Measurements from ENCODE around the gene PPM1H.
A peak's percentile ranks its signal among the peaks of the same experiment; 100 is the strongest.
"Not testable (repeated sequence)": the region's sequence is repeated elsewhere in the genome, so short reads cannot be mapped to it uniquely, and the experiment has no call there.

The PPM1H gene

DNA sequence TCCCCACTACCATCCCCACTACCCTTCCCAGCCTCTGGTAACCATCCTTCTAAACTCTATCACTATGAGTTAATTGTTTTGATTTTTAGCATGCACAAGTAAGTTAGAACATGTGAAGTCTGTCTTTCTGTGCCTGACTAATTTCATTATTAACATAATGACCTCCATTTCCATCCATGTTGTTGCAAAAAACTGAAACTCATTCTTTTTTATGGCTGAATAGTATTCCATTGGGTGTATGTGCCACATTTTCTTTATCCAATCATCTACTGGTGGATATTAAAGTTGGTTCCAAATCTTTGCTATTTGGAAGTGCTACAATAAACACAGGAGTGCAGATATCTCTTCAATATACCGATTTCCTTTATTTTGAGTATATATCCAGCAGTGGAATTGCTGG is 13.2 kb upstream of the PPM1H start:
- Histone ChIP-seq H3K36me3 (ENCODE audit: control insufficient read depth, insufficient read depth, low read length) (no peaks in the 10 kb centered on the region), H3K4me3 (ENCODE audit: insufficient read depth, low read depth, low read length, poor library complexity, severe bottlenecking) (no peak overlapping the region), H3K9me3 (ENCODE audit: control insufficient read depth, low read length) (no peaks in the 10 kb centered on the region)

GRCh38 chr12:62947364-62947763 is 12.4 kb upstream of the PPM1H start:
- Histone ChIP-seq H3K36me3 (ENCODE audit: control insufficient read depth, insufficient read depth, low read length) (no peaks in the 10 kb centered on the region), H3K27me3 (replicated peaks; ENCODE audit: control insufficient read depth, insufficient read depth, low read length, poor library complexity, severe bottlenecking) (peaks cover 3% of the 10 kb centered on the region), H3K27ac (ENCODE audit: insufficient read depth, low read length, poor library complexity, severe bottlenecking) (no peak overlapping the region), H3K9me3 (ENCODE audit: control insufficient read depth, low read length) (no peaks in the 10 kb centered on the region), H3K4me3 (ENCODE audit: insufficient read depth, low read depth, low read length, poor library complexity, severe bottlenecking) (no peak overlapping the region), H3K4me1 (ENCODE audit: control insufficient read depth, insufficient read depth, low read length, poor library complexity, severe bottlenecking) (no peaks in the 10 kb centered on the region)
- no peak for DNase-seq

More for the DNA sequence above, 13.2 kb upstream of the PPM1H start:
- no peak for DNase-seq
- Histone ChIP-seq H3K27ac (ENCODE audit: insufficient read depth, low read length, poor library complexity, severe bottlenecking) (no peak overlapping the region), H3K27me3 (replicated peaks; ENCODE audit: control insufficient read depth, insufficient read depth, low read length, poor library complexity, severe bottlenecking) (peaks cover 3% of the 10 kb centered on the region), H3K4me1 (ENCODE audit: control insufficient read depth, insufficient read depth, low read length, poor library complexity, severe bottlenecking) (no peaks in the 10 kb centered on the region)

DNA sequence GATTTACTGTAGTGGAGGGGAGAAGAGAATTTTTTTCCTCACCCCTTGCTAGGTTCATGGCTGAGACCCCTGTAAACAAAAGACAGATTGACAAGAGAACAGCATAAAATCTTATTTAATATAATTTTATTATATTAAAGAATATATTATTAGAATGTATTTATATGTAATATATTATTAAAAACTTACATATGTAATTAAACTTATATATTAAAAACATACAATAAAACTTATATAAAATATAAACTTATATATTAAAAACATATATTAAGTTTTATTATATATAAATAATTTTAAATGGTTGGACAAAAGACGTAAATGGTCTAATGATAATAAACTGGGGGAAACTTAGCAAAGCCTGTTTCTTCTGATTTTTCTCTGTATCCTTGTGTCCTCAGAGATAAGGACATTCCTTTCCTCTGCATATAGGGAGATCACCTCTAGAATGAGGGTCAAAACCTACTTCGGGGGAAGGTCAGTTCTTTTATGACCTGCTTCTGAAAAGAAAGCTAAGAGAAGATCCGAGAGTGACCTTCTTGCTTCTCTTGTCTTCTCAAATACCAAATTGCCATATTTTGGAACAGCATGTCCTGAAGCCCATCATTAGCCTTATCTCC is 8.9 kb upstream of the PPM1H start:
- Histone ChIP-seq H3K9me3 (ENCODE audit: control insufficient read depth, low read length) (no peaks in the 10 kb centered on the region), H3K4me3 (ENCODE audit: insufficient read depth, low read depth, low read length, poor library complexity, severe bottlenecking) (no peak overlapping the region), H3K36me3 (ENCODE audit: control insufficient read depth, insufficient read depth, low read length) (no peaks in the 10 kb centered on the region), H3K4me1 (ENCODE audit: control insufficient read depth, insufficient read depth, low read length, poor library complexity, severe bottlenecking) (no peaks in the 10 kb centered on the region), H3K27ac (ENCODE audit: insufficient read depth, low read length, poor library complexity, severe bottlenecking) (no peak overlapping the region), H3K27me3 (replicated peaks; ENCODE audit: control insufficient read depth, insufficient read depth, low read length, poor library complexity, severe bottlenecking) (no peaks in the 10 kb centered on the region)
- DNase-seq = no peak

- not testable (repeated sequence) for DNase-seq; H3K4me3 ChIP-seq (ENCODE audit: insufficient read depth, low read depth, low read length, poor library complexity, severe bottlenecking); H3K27ac ChIP-seq (ENCODE audit: insufficient read depth, low read length, poor library complexity, severe bottlenecking); H3K36me3 ChIP-seq (ENCODE audit: control insufficient read depth, insufficient read depth, low read length); H3K4me1 ChIP-seq (ENCODE audit: control insufficient read depth, insufficient read depth, low read length, poor library complexity, severe bottlenecking); H3K9me3 ChIP-seq (ENCODE audit: control insufficient read depth, low read length); H3K27me3 ChIP-seq (replicated peaks; ENCODE audit: control insufficient read depth, insufficient read depth, low read length, poor library complexity, severe bottlenecking)
These were observed 7.4 kb upstream of the PPM1H start for GRCh38 chr12:62942316-62942715.

DNA sequence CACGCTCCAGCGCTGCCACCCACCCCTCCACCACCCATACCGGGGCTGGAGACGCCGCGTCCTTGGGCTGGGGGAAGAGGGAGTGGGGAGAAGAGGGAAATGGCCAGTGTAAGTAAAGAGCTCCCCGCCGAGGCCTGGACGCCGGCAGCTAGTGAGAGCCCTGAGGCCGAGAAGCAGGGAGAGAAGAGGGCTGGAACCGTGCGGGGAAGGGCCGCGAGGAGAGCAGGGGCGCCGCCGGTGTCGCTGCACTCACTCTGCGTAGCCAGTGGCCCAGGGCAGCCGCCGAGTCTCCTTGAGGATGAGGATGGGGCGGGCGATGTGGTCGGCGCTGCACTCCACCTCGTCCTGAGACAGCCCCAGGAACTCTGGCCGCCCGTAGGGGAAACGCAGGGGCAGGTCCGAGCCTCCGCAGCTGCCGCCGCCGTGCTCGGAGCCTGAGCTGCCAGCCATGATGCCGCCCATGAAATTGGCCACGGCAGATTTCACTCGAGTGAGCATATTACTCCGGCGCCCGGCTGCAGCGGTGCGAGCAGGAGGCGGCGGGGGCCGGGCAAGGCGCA is 631 bp downstream of the PPM1H start:
- no peak overlapping the region for H3K27ac ChIP-seq (ENCODE audit: insufficient read depth, low read length, poor library complexity, severe bottlenecking)
- H3K4me3 ChIP-seq (ENCODE audit: insufficient read depth, low read depth, low read length, poor library complexity, severe bottlenecking) = peak overlapping the region; percentile 54
- no peaks in the 10 kb centered on the region for H3K9me3 ChIP-seq (ENCODE audit: control insufficient read depth, low read length)
- H3K27me3 ChIP-seq (replicated peaks; ENCODE audit: control insufficient read depth, insufficient read depth, low read length, poor library complexity, severe bottlenecking) = peaks cover 13% of the 10 kb centered on the region
- peaks cover 4% of the 10 kb centered on the region for H3K4me1 ChIP-seq (ENCODE audit: control insufficient read depth, insufficient read depth, low read length, poor library complexity, severe bottlenecking)
- no peak for DNase-seq
- no peaks in the 10 kb centered on the region for H3K36me3 ChIP-seq (ENCODE audit: control insufficient read depth, insufficient read depth, low read length)

DNA sequence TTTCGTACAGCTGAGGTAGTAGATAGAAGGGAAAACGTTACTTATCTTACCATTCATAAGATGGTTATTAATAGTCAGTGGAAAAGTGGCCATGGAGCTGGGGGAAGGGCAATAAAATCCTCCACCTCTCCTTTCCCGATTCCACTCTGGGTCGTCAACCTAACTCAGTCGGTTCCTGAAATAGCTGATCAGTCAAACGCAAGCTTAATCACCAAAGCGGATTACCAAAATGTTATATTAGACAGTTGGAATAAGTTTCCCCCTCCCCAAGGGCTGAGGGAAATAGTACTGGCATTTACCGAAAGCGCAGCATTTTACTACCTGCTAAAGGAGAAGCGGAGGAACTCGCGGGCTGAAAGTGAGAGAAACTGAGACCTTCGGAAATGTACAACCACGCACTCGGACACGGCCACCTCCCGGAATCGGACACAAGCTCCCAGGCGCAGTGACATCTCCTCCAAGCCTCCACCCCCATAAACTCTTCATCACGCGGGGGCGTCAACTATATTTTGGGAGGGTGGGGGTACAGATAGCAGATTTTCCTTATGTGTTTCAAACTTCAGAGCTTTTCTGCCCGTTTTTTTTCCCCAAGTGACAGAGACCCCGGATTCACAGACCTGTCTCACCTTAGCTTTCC is 1.2 kb downstream of the PPM1H start:
- DNase-seq = no peak
- Histone ChIP-seq H3K9me3 (ENCODE audit: control insufficient read depth, low read length) (no peaks in the 10 kb centered on the region), H3K27me3 (replicated peaks; ENCODE audit: control insufficient read depth, insufficient read depth, low read length, poor library complexity, severe bottlenecking) (peaks cover 13% of the 10 kb centered on the region), H3K36me3 (ENCODE audit: control insufficient read depth, insufficient read depth, low read length) (no peaks in the 10 kb centered on the region), H3K27ac (ENCODE audit: insufficient read depth, low read length, poor library complexity, severe bottlenecking) (no peak overlapping the region), H3K4me1 (ENCODE audit: control insufficient read depth, insufficient read depth, low read length, poor library complexity, severe bottlenecking) (peaks cover 4% of the 10 kb centered on the region), H3K4me3 (ENCODE audit: insufficient read depth, low read depth, low read length, poor library complexity, severe bottlenecking) (peak overlapping the region; percentile 54)

DNA sequence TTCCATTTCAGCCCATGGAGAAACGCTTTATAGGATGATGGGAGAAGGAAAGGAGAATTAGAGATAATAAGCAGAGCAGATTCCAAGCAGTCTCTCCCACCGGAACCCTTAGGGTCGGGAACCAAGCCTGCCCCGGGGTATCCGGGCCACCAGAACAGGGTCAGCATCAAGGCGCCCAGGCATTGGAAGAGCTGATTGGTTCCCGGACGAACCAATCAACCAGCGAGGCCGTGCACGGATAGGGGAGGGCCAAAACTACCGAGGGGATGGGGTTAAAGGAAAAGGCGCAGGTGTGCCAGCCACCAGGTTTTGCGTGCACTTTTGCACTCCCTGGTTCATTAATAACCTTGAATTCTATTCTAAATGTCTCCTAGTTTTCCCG is 1.7 kb downstream of the PPM1H start:
- H3K36me3 ChIP-seq (ENCODE audit: control insufficient read depth, insufficient read depth, low read length) = no peaks in the 10 kb centered on the region
- DNase-seq = no peak
- H3K27ac ChIP-seq (ENCODE audit: insufficient read depth, low read length, poor library complexity, severe bottlenecking) = no peak overlapping the region
- H3K27me3 ChIP-seq (replicated peaks; ENCODE audit: control insufficient read depth, insufficient read depth, low read length, poor library complexity, severe bottlenecking) = peaks cover 13% of the 10 kb centered on the region
- no peak overlapping the region for H3K4me3 ChIP-seq (ENCODE audit: insufficient read depth, low read depth, low read length, poor library complexity, severe bottlenecking)
- H3K4me1 ChIP-seq (ENCODE audit: control insufficient read depth, insufficient read depth, low read length, poor library complexity, severe bottlenecking) = peaks cover 4% of the 10 kb centered on the region
- no peaks in the 10 kb centered on the region for H3K9me3 ChIP-seq (ENCODE audit: control insufficient read depth, low read length)

DNA sequence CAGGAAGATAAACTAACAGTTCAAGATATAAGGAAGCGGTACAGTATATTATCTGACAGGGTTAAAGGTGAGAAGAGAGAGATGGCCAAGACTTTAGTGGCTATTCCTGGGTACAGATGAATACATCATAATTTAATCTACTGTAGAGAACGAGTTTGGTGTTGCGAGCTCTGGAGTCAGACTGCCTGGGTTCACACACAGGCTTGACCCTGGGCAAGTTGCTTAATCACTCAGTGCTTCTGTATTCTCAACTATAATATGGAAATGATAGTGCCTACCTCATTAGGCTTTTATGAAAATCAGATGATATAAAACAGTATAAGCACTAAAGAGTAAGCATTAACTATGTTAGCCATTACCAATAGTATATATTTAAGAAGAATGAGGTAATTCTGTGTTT is 3.5 kb downstream of the PPM1H start:
- no peaks in the 10 kb centered on the region for H3K36me3 ChIP-seq (ENCODE audit: control insufficient read depth, insufficient read depth, low read length)
- peaks cover 13% of the 10 kb centered on the region for H3K27me3 ChIP-seq (replicated peaks; ENCODE audit: control insufficient read depth, insufficient read depth, low read length, poor library complexity, severe bottlenecking)
- peaks cover 4% of the 10 kb centered on the region for H3K4me1 ChIP-seq (ENCODE audit: control insufficient read depth, insufficient read depth, low read length, poor library complexity, severe bottlenecking)
- no peaks in the 10 kb centered on the region for H3K9me3 ChIP-seq (ENCODE audit: control insufficient read depth, low read length)
- H3K27ac ChIP-seq (ENCODE audit: insufficient read depth, low read length, poor library complexity, severe bottlenecking) = no peak overlapping the region
- DNase-seq = no peak
- no peak overlapping the region for H3K4me3 ChIP-seq (ENCODE audit: insufficient read depth, low read depth, low read length, poor library complexity, severe bottlenecking)

GRCh38 chr12:62930546-62931425 is 4.2 kb downstream of the PPM1H start:
- Histone ChIP-seq H3K4me1 (ENCODE audit: control insufficient read depth, insufficient read depth, low read length, poor library complexity, severe bottlenecking) (peaks cover 4% of the 10 kb centered on the region), H3K9me3 (ENCODE audit: control insufficient read depth, low read length) (no peaks in the 10 kb centered on the region), H3K27me3 (replicated peaks; ENCODE audit: control insufficient read depth, insufficient read depth, low read length, poor library complexity, severe bottlenecking) (peaks cover 13% of the 10 kb centered on the region), H3K27ac (ENCODE audit: insufficient read depth, low read length, poor library complexity, severe bottlenecking) (no peak overlapping the region), H3K36me3 (ENCODE audit: control insufficient read depth, insufficient read depth, low read length) (no peaks in the 10 kb centered on the region), H3K4me3 (ENCODE audit: insufficient read depth, low read depth, low read length, poor library complexity, severe bottlenecking) (no peak overlapping the region)
- no peak for DNase-seq

- H3K9me3 ChIP-seq (ENCODE audit: control insufficient read depth, low read length) = no peaks in the 10 kb centered on the region
- no peak overlapping the region for H3K4me3 ChIP-seq (ENCODE audit: insufficient read depth, low read depth, low read length, poor library complexity, severe bottlenecking)
- H3K4me1 ChIP-seq (ENCODE audit: control insufficient read depth, insufficient read depth, low read length, poor library complexity, severe bottlenecking) = no peaks in the 10 kb centered on the region
- H3K27me3 ChIP-seq (replicated peaks; ENCODE audit: control insufficient read depth, insufficient read depth, low read length, poor library complexity, severe bottlenecking) = peaks cover 9% of the 10 kb centered on the region
- no peak overlapping the region for H3K27ac ChIP-seq (ENCODE audit: insufficient read depth, low read length, poor library complexity, severe bottlenecking)
- DNase-seq = no peak
- H3K36me3 ChIP-seq (ENCODE audit: control insufficient read depth, insufficient read depth, low read length) = no peaks in the 10 kb centered on the region
These were observed 6.3 kb downstream of the PPM1H start for GRCh38 chr12:62928632-62929031.

All from effector memory CD4-positive, alpha-beta T cell (primary cell).